Suprapubic skin (tissue), 3 donors: ENCODE results near the gene STXBP1.

Source experiments
- CTCF ChIP-seq, 2 donors: fragments of 200-600 bp in 1 of 2; fragments of 450-650 bp in 1 of 2; sonication (generic) in 1 of 2; IDR thresholded peaks; one replicate each; pipeline ENCODE4 v1.5.1; 2016 to 2019; ENCODE audit warnings: antibody characterized with exemption in 2 of 2, mild to moderate bottlenecking in 1 of 2, moderate library complexity in 1 of 2
- EP300 ChIP-seq: sonication (generic); formaldehyde crosslinking; IDR thresholded peaks from one replicate; pipeline ENCODE4 v1.6.1; 2017; ENCODE audit warnings: antibody characterized with exemption

GRCh38 chr9:127629468-127630081 is 17.5 kb downstream of the STXBP1 start:
- TF ChIP-seq EP300 (no peak), CTCF (IDR thresholded peaks at IDR 0.05) (no peak)
